Omental fat pad (tissue), 4 donors: ENCODE measurements around the gene POLR3K. TPM values are rescaled to one million over a fixed set of nuclear protein-coding genes. Genes with fewer than 3 reads are reported as not detected.

Source experiments
- ATAC-seq: fragments of 150-250 bp; one replicate; pipeline ENCODE4 v1.9.1; 2016; ENCODE audit warnings: mild to moderate bottlenecking, moderate library complexity; ENCODE audit not compliant: low FRiP score
- DNase-seq: peaks from one replicate; pipeline ENCODE4 v3.0.0-alpha.2; 2019; ENCODE audit warnings: low spot score
- CTCF ChIP-seq, 3 donors: fragments of 450-650 bp; IDR thresholded peaks; one replicate each; pipeline ENCODE4 v1.5.1; 2016 to 2017; ENCODE audit warnings: antibody characterized with exemption in 3 of 3, mild to moderate bottlenecking in 3 of 3, moderate library complexity in 2 of 3
- total RNA-seq, 4 donors: library from RNA; depleted of rRNA; stranded (reverse); fragments of >200 nt; gene quantifications; one replicate each; pipeline ENCODE4 v1.1.0, GENCODE V29; 2016

Gene POLR3K
- total RNA-seq, 4 donors from 2014 or later, result 3.4 to 6.3 (median 4.1) TPM

- no peak for TF ChIP-seq CTCF (IDR thresholded peaks at IDR 0.05)
- no peak for ATAC-seq
- DNase-seq, result no peak
These were observed 41.5 kb upstream of the POLR3K start for GRCh38 chr16:94918-95265.

GRCh38 chr16:92431-93339, 39.3 kb upstream of the POLR3K start:
- ATAC-seq (no peak), DNase-seq (no peak)
- no peak for TF ChIP-seq CTCF (IDR thresholded peaks at IDR 0.05)

- ATAC-seq, result no peak
- no peak for TF ChIP-seq CTCF (IDR thresholded peaks at IDR 0.05)
- no peak for DNase-seq
These were observed 38.1 kb upstream of the POLR3K start for GRCh38 chr16:91484-91883.

GRCh38 chr16:89391-90302, 36.2 kb upstream of the POLR3K start:
- no peak for ATAC-seq
- TF ChIP-seq CTCF (IDR thresholded peaks at IDR 0.05), result no peak
- no peak for DNase-seq

- DNase-seq (no peak), ATAC-seq (no peak)
- TF ChIP-seq CTCF (IDR thresholded peaks at IDR 0.05), result no peak
These were observed 35.2 kb upstream of the POLR3K start for GRCh38 chr16:88613-89012.

- ATAC-seq (no peak), DNase-seq (no peak)
- no peak for TF ChIP-seq CTCF (IDR thresholded peaks at IDR 0.05)
These were observed 33.1 kb upstream of the POLR3K start for GRCh38 chr16:86483-86952.
